HepG2 (cell line): ENCODE data around the gene ECHS1. TPM values are rescaled to one million over a fixed set of nuclear protein-coding genes. Genes with fewer than 3 reads are reported as not detected.
A peak's percentile ranks its signal among the peaks of the same experiment; 100 is the strongest.

Experiments used
- FIP1L1 ChIP-seq: fragments of 200-400 bp; formaldehyde crosslinking; IDR thresholded peaks from 2 replicates; pipeline ENCODE4 v1.6.1; 2018; ENCODE audit warnings: low read depth, mild to moderate bottlenecking, low read length, moderate library complexity, borderline replicate concordance; ENCODE audit not compliant: insufficient read depth
- FLYWCH1 ChIP-seq: sonication (generic); formaldehyde crosslinking; IDR thresholded peaks from 2 replicates; pipeline ENCODE4 v1.8.1; 2023; ENCODE audit warnings: mild to moderate bottlenecking, missing genetic modification reagents
- MAZ ChIP-seq, 2 experiments: sonication (generic) in 1 of 2; formaldehyde crosslinking in 1 of 2; IDR thresholded peaks; 2 replicates each; pipeline versions ENCODE4 v1.5.0 to v1.6.1; 2012 to 2020; ENCODE audit warnings: low read depth in 2 of 2, mild to moderate bottlenecking in 2 of 2, borderline replicate concordance in 1 of 2, improper control_type of control experiment in 1 of 2, low read length in 1 of 2, missing genetic modification reagents in 1 of 2, moderate library complexity in 1 of 2
- MIER3 ChIP-seq: IDR thresholded peaks from 2 replicates; pipeline ENCODE4 v1.6.1; 2016; ENCODE audit warnings: missing compliant biosample characterization, borderline replicate concordance
- MXD1 ChIP-seq: sonication (generic); formaldehyde crosslinking; IDR thresholded peaks from 2 replicates; pipeline ENCODE4 v1.4.0; 2020; ENCODE audit warnings: mild to moderate bottlenecking, missing genetic modification reagents
- NFRKB ChIP-seq: fragments of 450-650 bp; IDR thresholded peaks from 2 replicates; pipeline ENCODE4 v1.6.1; 2017
- NR3C1 ChIP-seq: sonication (generic); formaldehyde crosslinking; IDR thresholded peaks from 2 replicates; pipeline ENCODE4 v1.4.0; 2020; ENCODE audit warnings: missing genetic modification reagents
- TBX3 ChIP-seq: fragments of 450-650 bp; IDR thresholded peaks from 2 replicates; pipeline ENCODE4 v1.6.1; 2017; ENCODE audit warnings: antibody characterized with exemption, mild to moderate bottlenecking, inconsistent platforms, borderline replicate concordance
- TCF7L2 ChIP-seq: IDR thresholded peaks from 2 replicates; pipeline ENCODE4 v1.6.1; 2011; ENCODE audit warnings: mild to moderate bottlenecking, low read depth, low read length, moderate library complexity
- ZBED4 ChIP-seq: sonication (generic); formaldehyde crosslinking; IDR thresholded peaks from 2 replicates; pipeline ENCODE4 v1.4.0; 2020; ENCODE audit warnings: missing genetic modification reagents, borderline replicate concordance
- ZBTB20 ChIP-seq: sonication (generic); formaldehyde crosslinking; IDR thresholded peaks from 2 replicates; pipeline ENCODE4 v1.8.1; 2023; ENCODE audit warnings: missing genetic modification reagents, low read depth, mild to moderate bottlenecking, borderline replicate concordance
- ZBTB33 ChIP-seq: sonication (generic); formaldehyde crosslinking; IDR thresholded peaks from 2 replicates; pipeline ENCODE4 v1.4.0; 2020; ENCODE audit warnings: missing genetic modification reagents
- ZFP37 ChIP-seq: sonication (generic); formaldehyde crosslinking; IDR thresholded peaks from 2 replicates; pipeline ENCODE4 v1.4.0; 2020; ENCODE audit warnings: missing genetic modification reagents, borderline replicate concordance
- ZFP41 ChIP-seq: sonication (generic); formaldehyde crosslinking; IDR thresholded peaks from 2 replicates; pipeline ENCODE4 v1.4.0; 2020; ENCODE audit warnings: mild to moderate bottlenecking, missing genetic modification reagents, borderline replicate concordance
- ZFP82 ChIP-seq: sonication (generic); formaldehyde crosslinking; IDR thresholded peaks from 2 replicates; pipeline ENCODE4 v1.5.1; 2020; ENCODE audit warnings: mild to moderate bottlenecking, missing genetic modification reagents, borderline replicate concordance
- ZKSCAN5 ChIP-seq: sonication (generic); formaldehyde crosslinking; IDR thresholded peaks from 2 replicates; pipeline ENCODE4 v1.5.1; 2020; ENCODE audit warnings: mild to moderate bottlenecking, missing genetic modification reagents
- ZNF264 ChIP-seq: sonication (generic); formaldehyde crosslinking; IDR thresholded peaks from 2 replicates; pipeline ENCODE4 v1.4.0; 2020; ENCODE audit warnings: missing genetic modification reagents
- ZNF3 ChIP-seq: IDR thresholded peaks from 2 replicates; pipeline ENCODE4 v1.7.0; 2017; ENCODE audit warnings: inconsistent platforms
- ZNF432 ChIP-seq: sonication (generic); formaldehyde crosslinking; IDR thresholded peaks from 2 replicates; pipeline ENCODE4 v1.5.0; 2020; ENCODE audit warnings: missing genetic modification reagents, mild to moderate bottlenecking, borderline replicate concordance
- ZNF563 ChIP-seq: sonication (generic); formaldehyde crosslinking; IDR thresholded peaks from 2 replicates; pipeline ENCODE4 v1.8.0; 2022; ENCODE audit warnings: mild to moderate bottlenecking, moderate library complexity, missing genetic modification reagents
- polyA plus RNA-seq, 8 experiments: library from polyadenylated mRNA; depleted of rRNA in 3 of 8; stranded (reverse) in 7 of 8; unstranded in 1 of 8; fragments of >200 nt; fragmentation: Illumina TruSeq in 4 of 8; extraction: Trizol in 4 of 8; gene quantifications; 2 replicates each; pipeline versions ENCODE4 v1.2.1 to v1.2.3, GENCODE V29; 2011 to 2016; ENCODE audit warnings: low read depth in 4 of 8, missing spikeins in 1 of 8, mixed read lengths in 1 of 8; ENCODE audit not compliant: insufficient read depth in 1 of 8
- total RNA-seq, 5 experiments: library from RNA; depleted of rRNA; stranded (reverse); fragments of >200 nt; fragmentation: Illumina TruSeq; extraction: Trizol; gene quantifications; 2 replicates each; pipeline ENCODE4 v1.2.3, GENCODE V29; 2016; ENCODE audit warnings: low read depth in 1 of 5
- TF ChIP-seq, protein P1 (sequence below): sonication (generic); formaldehyde crosslinking; IDR thresholded peaks from 2 replicates; pipeline ENCODE4 v1.9.0; 2022; ENCODE audit warnings: missing genetic modification reagents, mild to moderate bottlenecking, borderline replicate concordance

The ECHS1 gene
- total and polyA plus RNA-seq, 2 of the 13 experiments (the other 11 are each of a cell fraction or from before 2014, with no cell fraction given), result 32.7 to 195 TPM

GRCh38 chr10:133351408-133352318, 21.5 kb downstream of the ECHS1 start (continued):
- TF ChIP-seq ZNF432 (CRISPR knock-in tag), result no peak
- TF ChIP-seq, protein P1, sequence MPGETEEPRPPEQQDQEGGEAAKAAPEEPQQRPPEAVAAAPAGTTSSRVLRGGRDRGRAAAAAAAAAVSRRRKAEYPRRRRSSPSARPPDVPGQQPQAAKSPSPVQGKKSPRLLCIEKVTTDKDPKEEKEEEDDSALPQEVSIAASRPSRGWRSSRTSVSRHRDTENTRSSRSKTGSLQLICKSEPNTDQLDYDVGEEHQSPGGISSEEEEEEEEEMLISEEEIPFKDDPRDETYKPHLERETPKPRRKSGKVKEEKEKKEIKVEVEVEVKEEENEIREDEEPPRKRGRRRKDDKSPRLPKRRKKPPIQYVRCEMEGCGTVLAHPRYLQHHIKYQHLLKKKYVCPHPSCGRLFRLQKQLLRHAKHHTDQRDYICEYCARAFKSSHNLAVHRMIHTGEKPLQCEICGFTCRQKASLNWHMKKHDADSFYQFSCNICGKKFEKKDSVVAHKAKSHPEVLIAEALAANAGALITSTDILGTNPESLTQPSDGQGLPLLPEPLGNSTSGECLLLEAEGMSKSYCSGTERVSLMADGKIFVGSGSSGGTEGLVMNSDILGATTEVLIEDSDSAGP (CRISPR knock-in tag), result peak; percentile 32; the same call in 1 of the 2 replicates
- TF ChIP-seq ZNF264 (CRISPR knock-in tag), result 0 out of 2 replicates have a peak, but pooled peaks have one; percentile 43
- no peak for TF ChIP-seq ZNF563 (CRISPR knock-in tag)
- no peak for TF ChIP-seq MIER3 (CRISPR knock-in tag)
- TF ChIP-seq NFRKB, result no peak
- 0 out of 2 replicates have a peak, but pooled peaks have one; percentile 33 for TF ChIP-seq MXD1 (CRISPR knock-in tag)
- TF ChIP-seq MAZ (IDR thresholded peaks at IDR 0.05; ENCODE audit: borderline replicate concordance, low read depth, low read length), result no peak
- TF ChIP-seq MAZ (CRISPR knock-in tag; IDR thresholded peaks at IDR 0.05; ENCODE audit: low read depth), result 0 out of 2 replicates have a peak, but pooled peaks have one; percentile 2
- TF ChIP-seq ZFP41 (CRISPR knock-in tag), result no peak
- no peak for TF ChIP-seq ZFP37 (CRISPR knock-in tag)
- no peak for TF ChIP-seq ZBTB33 (CRISPR knock-in tag)
- TF ChIP-seq FIP1L1, result no peak
- TF ChIP-seq ZBTB20 (CRISPR knock-in tag), result no peak
- no peak for TF ChIP-seq ZKSCAN5 (CRISPR knock-in tag)
- no peak for TF ChIP-seq TBX3
- no peak for TF ChIP-seq ZNF3 (CRISPR knock-in tag)
- TF ChIP-seq NR3C1 (CRISPR knock-in tag), result no peak
- no peak for TF ChIP-seq TCF7L2
- no peak for TF ChIP-seq FLYWCH1
- no peak for TF ChIP-seq ZFP82 (CRISPR knock-in tag)
- TF ChIP-seq ZBED4, result no peak
